BE2C (cell line): Measurements from ENCODE around the gene CHD1.

ENCODE experiments used
- DNase-seq: peaks from one replicate; pipeline ENCODE4 v3.0.0-alpha.2; 2020
- H3K27me3 ChIP-seq: fragments of 250-450 bp; sonication (Bioruptor Pico); 2 replicates; pipeline ENCODE4 v1.5.1; 2020; ENCODE audit warnings: mild to moderate bottlenecking
- H3K36me3 ChIP-seq: fragments of 250-450 bp; sonication (Bioruptor Pico); 2 replicates; pipeline ENCODE4 v1.5.1; 2020; ENCODE audit warnings: mild to moderate bottlenecking
- H3K4me1 ChIP-seq: fragments of 250-450 bp; sonication (Bioruptor Pico); 2 replicates; pipeline ENCODE4 v1.5.1; 2020
- H3K4me3 ChIP-seq: 2 replicates; pipeline ENCODE4 v1.5.1; 2011; ENCODE audit warnings: low read depth, low read length
- H3K9me3 ChIP-seq: fragments of 250-450 bp; sonication (Bioruptor Pico); 2 replicates; pipeline ENCODE4 v1.5.1; 2020
- CTCF ChIP-seq: IDR thresholded peaks from 2 replicates; pipeline ENCODE4 v1.5.1; 2012; ENCODE audit warnings: mild to moderate bottlenecking, low read depth, low read length

Gene CHD1

GRCh38 chr5:98840946-98841345 is 87.9 kb downstream of the CHD1 start:
- Histone ChIP-seq H3K27me3 (no peaks in the 10 kb centered on the region), H3K36me3 (no peaks in the 10 kb centered on the region), H3K4me3 (no peak overlapping the region), H3K9me3 (peaks cover 3% of the 10 kb centered on the region; the same call in 1 of the 2 replicates), H3K4me1 (no peaks in the 10 kb centered on the region)
- no peak for TF ChIP-seq CTCF
- no peak for DNase-seq

- no peaks in the 10 kb centered on the region for H3K4me1 ChIP-seq
- DNase-seq = peak; percentile 40
- H3K4me3 ChIP-seq = 0 out of 2 replicates have a peak overlapping the region, but pooled peaks have one; percentile 4
- H3K36me3 ChIP-seq = no peaks in the 10 kb centered on the region
- H3K9me3 ChIP-seq = peaks cover 3% of the 10 kb centered on the region; the same call in 1 of the 2 replicates
- TF ChIP-seq CTCF = peak; percentile 54
- H3K27me3 ChIP-seq = no peaks in the 10 kb centered on the region
Measured at GRCh38 chr5:98839469-98840383, 89.1 kb downstream of the CHD1 start.

- H3K27me3 ChIP-seq = no peaks in the 10 kb centered on the region
- DNase-seq = no peak
- no peak for TF ChIP-seq CTCF
- H3K4me3 ChIP-seq = no peak overlapping the region
- H3K4me1 ChIP-seq = no peaks in the 10 kb centered on the region
- no peaks in the 10 kb centered on the region for H3K36me3 ChIP-seq
- H3K9me3 ChIP-seq = no peaks in the 10 kb centered on the region
Measured at GRCh38 chr5:98836175-98836574, 92.6 kb downstream of the CHD1 start.

GRCh38 chr5:98827588-98828284 is 101.1 kb downstream of the CHD1 start:
- no peaks in the 10 kb centered on the region for H3K36me3 ChIP-seq
- H3K9me3 ChIP-seq = no peaks in the 10 kb centered on the region
- H3K27me3 ChIP-seq = no peaks in the 10 kb centered on the region
- TF ChIP-seq CTCF = no peak
- H3K4me1 ChIP-seq = no peaks in the 10 kb centered on the region
- no peak overlapping the region for H3K4me3 ChIP-seq
- no peak for DNase-seq

- no peaks in the 10 kb centered on the region for H3K4me1 ChIP-seq
- no peaks in the 10 kb centered on the region for H3K9me3 ChIP-seq
- H3K36me3 ChIP-seq = no peaks in the 10 kb centered on the region
- DNase-seq = no peak
- no peak overlapping the region for H3K4me3 ChIP-seq
- no peaks in the 10 kb centered on the region for H3K27me3 ChIP-seq
- TF ChIP-seq CTCF = peak; percentile 80
Measured at GRCh38 chr5:98827161-98827560, 101.6 kb downstream of the CHD1 start.
